Activated naive CD8-positive, alpha-beta T cell treated with anti-CD3 and anti-CD28 coated beads for 36 hours (primary cell): ENCODE data around the gene THSD4. TPM values are rescaled to one million over a fixed set of nuclear protein-coding genes. Genes with fewer than 3 reads are reported as not detected.
"Not testable (repeated sequence)": the region's sequence is repeated elsewhere in the genome, so short reads cannot be mapped to it uniquely, and the experiment has no call there.

Source experiments
- DNase-seq: peaks from one replicate; pipeline ENCODE4 v3.0.0; 2021
- H3K27ac Mint-ChIP-seq: one replicate; pipeline ENCODE4 v1.8.0; 2022; ENCODE audit warnings: mild to moderate bottlenecking, moderate library complexity, mixed read lengths
- H3K27me3 Mint-ChIP-seq: one replicate; pipeline ENCODE4 v1.8.0; 2022; ENCODE audit warnings: mild to moderate bottlenecking, mixed read lengths
- H3K36me3 Mint-ChIP-seq: one replicate; pipeline ENCODE4 v1.8.0; 2021; ENCODE audit warnings: mild to moderate bottlenecking, mixed read lengths
- H3K4me1 Mint-ChIP-seq: one replicate; pipeline ENCODE4 v1.8.0; 2021; ENCODE audit warnings: mixed read lengths
- H3K4me3 Mint-ChIP-seq: one replicate; pipeline ENCODE4 v1.8.0; 2022; ENCODE audit warnings: mild to moderate bottlenecking, moderate library complexity, mixed read lengths
- H3K9me3 Mint-ChIP-seq: one replicate; pipeline ENCODE4 v1.8.0; 2022; ENCODE audit warnings: mixed read lengths
- total RNA-seq, 2 experiments: library from RNA; stranded (reverse); gene quantifications; one replicate each; pipeline ENCODE4 v1.2.3, GENCODE V29; 2021

THSD4 gene
- total RNA-seq, 2 experiments from 2014 or later = not detected

DNA sequence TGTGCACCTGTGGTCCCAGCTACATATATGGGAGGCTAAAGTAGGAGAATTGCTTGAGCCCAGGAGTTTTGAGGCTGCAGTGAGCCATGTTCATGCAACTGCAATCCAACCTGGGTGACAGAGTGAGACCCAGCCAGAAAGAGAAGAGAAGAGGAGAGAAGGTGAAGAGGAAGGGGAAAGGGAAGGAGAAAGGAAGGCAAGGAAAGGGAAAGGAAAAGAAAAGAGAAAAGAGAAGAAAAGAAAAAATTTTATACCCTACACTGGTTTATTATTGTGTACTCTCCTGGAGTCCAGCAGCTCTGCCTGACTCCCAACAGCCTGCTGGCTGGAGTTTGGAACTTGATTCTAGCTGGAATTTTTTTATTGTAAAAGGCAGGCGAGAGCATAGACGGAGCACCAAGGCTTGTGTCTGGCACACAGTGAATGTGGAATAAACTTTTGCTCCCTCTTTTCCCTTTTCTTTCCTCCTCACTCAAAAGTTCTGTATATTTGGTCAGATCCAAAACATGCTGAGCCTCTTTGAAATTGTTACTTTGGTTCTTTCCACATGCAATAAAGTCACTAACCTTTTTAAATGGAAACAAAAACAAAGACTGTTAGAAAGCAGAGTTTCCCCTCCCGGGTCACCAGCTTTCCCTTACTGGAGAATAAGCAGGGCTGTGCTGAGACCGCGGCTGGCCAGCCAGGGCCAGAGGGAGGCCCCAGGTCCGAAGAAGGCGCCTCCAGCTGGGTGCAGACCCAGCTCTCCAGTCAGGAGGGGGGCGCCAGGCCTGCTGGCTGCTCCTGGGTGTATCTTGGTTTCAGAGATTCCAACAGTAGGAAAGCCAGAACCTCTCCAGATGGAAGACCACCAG is 9.9 kb downstream of the THSD4 start:
- DNase-seq = no peak
- H3K27ac Mint-ChIP-seq = no peak overlapping the region
- H3K9me3 Mint-ChIP-seq = no peaks in the 10 kb centered on the region
- no peaks in the 10 kb centered on the region for H3K36me3 Mint-ChIP-seq
- peaks cover 17% of the 10 kb centered on the region for H3K27me3 Mint-ChIP-seq
- H3K4me3 Mint-ChIP-seq = no peak overlapping the region
- H3K4me1 Mint-ChIP-seq = no peaks in the 10 kb centered on the region

DNA sequence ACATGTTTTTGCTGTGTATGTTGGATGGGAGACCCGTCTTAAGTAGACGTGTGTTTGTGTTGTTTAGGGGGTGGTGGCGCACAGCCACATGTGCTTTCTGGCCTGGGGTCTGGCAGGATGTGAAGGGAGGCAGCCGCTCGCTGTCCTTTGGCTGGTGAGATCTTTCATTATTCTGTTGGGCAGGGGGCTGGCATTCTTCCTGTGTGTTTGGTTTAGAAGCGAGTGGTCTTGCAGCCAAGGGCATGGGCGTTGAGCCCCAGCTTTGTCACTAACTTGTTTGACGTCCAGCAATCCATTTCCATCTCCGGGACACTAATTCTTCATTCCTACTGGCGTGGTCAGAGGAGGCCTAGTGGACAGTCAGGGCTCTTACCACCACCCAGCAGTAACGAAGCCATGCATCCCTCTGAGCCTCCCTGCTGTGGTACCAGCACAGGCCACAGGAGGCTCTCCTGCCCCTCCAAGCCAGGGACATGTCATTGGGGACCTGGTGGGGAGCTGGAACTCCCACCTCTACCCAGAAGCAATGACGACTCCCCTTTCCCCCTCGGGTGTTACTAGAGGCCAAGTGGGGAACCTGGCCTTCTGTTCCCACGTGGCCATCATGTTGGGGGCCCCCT is 10.7 kb downstream of the THSD4 start:
- H3K4me1 Mint-ChIP-seq = no peaks in the 10 kb centered on the region
- no peak for DNase-seq
- H3K36me3 Mint-ChIP-seq = no peaks in the 10 kb centered on the region
- H3K27me3 Mint-ChIP-seq = peaks cover 13% of the 10 kb centered on the region
- no peak overlapping the region for H3K4me3 Mint-ChIP-seq
- no peak overlapping the region for H3K27ac Mint-ChIP-seq
- H3K9me3 Mint-ChIP-seq = no peaks in the 10 kb centered on the region

DNA sequence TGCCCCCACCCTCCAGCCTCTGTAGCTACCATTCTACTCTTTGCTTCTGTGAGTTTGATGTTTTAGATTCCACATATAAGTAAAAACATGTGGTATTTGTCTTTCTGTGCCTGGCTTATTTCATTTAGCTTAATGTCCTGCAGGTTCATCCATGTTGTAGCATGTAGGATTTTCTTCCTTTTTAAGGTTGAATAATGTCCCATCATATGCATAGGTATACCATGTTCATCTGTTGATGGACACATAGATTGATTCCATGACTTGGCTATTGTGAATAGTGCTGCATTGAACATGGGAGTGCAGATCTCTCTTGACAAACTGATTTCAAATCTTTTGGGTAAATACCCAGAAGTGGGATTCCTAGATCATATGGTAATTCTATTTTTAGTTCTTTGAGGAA is 11.8 kb downstream of the THSD4 start:
- no peaks in the 10 kb centered on the region for H3K36me3 Mint-ChIP-seq
- H3K27me3 Mint-ChIP-seq = peaks cover 11% of the 10 kb centered on the region
- no peak for DNase-seq
- no peaks in the 10 kb centered on the region for H3K9me3 Mint-ChIP-seq
- no peaks in the 10 kb centered on the region for H3K4me1 Mint-ChIP-seq
- H3K4me3 Mint-ChIP-seq = no peak overlapping the region
- H3K27ac Mint-ChIP-seq = no peak overlapping the region

DNA sequence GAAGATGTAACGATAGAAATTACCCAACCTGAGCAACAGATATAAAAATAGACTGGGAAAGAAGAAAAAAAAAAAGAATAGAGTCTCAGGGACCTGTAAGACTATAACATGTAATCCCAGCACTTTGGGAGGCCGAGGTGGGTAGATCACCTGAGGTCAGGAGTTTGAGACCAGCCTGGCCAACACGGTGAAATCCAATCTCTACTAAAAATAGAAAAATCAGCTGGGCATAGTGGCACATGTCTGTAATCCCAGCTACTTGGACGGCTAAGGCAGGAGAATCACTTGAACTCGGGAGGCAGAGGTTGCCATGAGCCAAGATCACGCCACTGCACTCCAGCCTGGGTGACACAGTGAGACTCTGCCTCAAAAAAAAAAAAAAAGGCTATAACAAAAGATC is 12.9 kb downstream of the THSD4 start:
- H3K27ac Mint-ChIP-seq, H3K4me1 Mint-ChIP-seq, H3K9me3 Mint-ChIP-seq, DNase-seq, H3K36me3 Mint-ChIP-seq, H3K4me3 Mint-ChIP-seq: not testable (repeated sequence)
- H3K27me3 Mint-ChIP-seq = peaks cover 11% of the 10 kb centered on the region

GRCh38 chr15:71128939-71129562 is 13.8 kb downstream of the THSD4 start:
- Mint-ChIP-seq H3K4me3 (no peak overlapping the region), H3K36me3 (no peaks in the 10 kb centered on the region), H3K9me3 (no peaks in the 10 kb centered on the region), H3K4me1 (no peaks in the 10 kb centered on the region), H3K27ac (no peak overlapping the region), H3K27me3 (peaks cover 17% of the 10 kb centered on the region)
- DNase-seq = no peak

DNA sequence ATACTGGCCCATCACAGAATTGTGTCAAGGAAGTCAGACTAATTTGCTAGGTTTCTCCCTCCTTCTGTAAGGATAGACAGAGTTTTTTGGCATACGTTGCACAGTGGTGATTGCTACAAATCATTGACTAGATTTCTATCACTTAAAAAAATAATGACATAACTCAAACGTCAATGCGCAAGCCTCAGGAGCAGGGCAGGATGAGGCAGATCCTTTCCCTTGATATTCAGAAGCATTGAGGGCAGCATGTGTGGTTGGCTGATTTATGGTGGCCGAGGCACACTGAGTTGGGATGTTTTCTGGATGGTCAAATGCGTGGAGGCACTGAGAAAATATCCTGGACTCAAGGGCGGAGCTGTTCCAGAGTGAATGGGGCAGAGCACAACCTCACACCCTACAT is 14.4 kb downstream of the THSD4 start:
- Mint-ChIP-seq H3K36me3 (no peaks in the 10 kb centered on the region), H3K27ac (no peak overlapping the region), H3K27me3 (peaks cover 20% of the 10 kb centered on the region), H3K9me3 (no peaks in the 10 kb centered on the region), H3K4me3 (no peak overlapping the region), H3K4me1 (no peaks in the 10 kb centered on the region)
- no peak for DNase-seq

GRCh38 chr15:71131601-71132362 is 16.5 kb downstream of the THSD4 start:
- Mint-ChIP-seq H3K36me3 (no peaks in the 10 kb centered on the region), H3K27ac (no peak overlapping the region), H3K9me3 (no peaks in the 10 kb centered on the region), H3K4me3 (no peak overlapping the region), H3K27me3 (peaks cover 23% of the 10 kb centered on the region), H3K4me1 (no peaks in the 10 kb centered on the region)
- no peak for DNase-seq

GRCh38 chr15:71133747-71134472 is 18.6 kb downstream of the THSD4 start:
- no peak for DNase-seq
- Mint-ChIP-seq H3K27me3 (peaks cover 27% of the 10 kb centered on the region), H3K4me3 (no peak overlapping the region), H3K36me3 (no peaks in the 10 kb centered on the region), H3K27ac (no peak overlapping the region), H3K4me1 (no peaks in the 10 kb centered on the region), H3K9me3 (peaks cover 2% of the 10 kb centered on the region)

DNA sequence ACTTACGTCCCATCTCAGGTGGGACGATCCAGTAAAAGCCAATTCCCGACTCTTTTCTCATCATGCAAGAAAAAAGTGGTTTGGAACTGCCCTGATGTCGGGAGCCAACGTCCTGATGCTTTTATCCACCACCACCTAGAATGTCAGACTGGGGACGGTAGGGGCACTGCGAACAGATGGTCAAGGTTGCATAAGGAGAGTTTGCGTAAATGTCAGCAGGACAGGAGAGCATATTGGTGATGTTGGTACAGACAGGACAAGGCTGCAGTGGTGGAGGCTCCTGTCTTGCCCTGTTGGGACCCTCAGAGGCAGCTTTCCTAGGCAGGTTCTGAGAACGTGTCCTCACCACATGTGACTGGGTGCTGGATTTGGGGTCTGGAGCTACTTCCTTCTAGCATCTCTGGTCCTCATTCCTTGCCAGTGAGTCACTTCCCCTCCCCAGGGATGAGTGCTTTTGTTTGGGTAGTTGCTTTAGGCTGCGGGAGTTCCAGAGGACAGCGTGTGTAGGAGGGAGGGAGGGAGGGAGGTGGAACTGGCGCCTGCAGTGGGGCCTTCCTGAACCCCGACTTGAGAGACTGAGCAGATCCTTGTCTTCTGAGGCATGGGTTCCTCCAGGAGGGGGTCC is 21.0 kb downstream of the THSD4 start:
- Mint-ChIP-seq H3K27me3 (peaks cover 27% of the 10 kb centered on the region), H3K4me3 (no peak overlapping the region), H3K36me3 (no peaks in the 10 kb centered on the region), H3K27ac (no peak overlapping the region), H3K4me1 (no peaks in the 10 kb centered on the region), H3K9me3 (peaks cover 2% of the 10 kb centered on the region)
- DNase-seq = no peak

DNA sequence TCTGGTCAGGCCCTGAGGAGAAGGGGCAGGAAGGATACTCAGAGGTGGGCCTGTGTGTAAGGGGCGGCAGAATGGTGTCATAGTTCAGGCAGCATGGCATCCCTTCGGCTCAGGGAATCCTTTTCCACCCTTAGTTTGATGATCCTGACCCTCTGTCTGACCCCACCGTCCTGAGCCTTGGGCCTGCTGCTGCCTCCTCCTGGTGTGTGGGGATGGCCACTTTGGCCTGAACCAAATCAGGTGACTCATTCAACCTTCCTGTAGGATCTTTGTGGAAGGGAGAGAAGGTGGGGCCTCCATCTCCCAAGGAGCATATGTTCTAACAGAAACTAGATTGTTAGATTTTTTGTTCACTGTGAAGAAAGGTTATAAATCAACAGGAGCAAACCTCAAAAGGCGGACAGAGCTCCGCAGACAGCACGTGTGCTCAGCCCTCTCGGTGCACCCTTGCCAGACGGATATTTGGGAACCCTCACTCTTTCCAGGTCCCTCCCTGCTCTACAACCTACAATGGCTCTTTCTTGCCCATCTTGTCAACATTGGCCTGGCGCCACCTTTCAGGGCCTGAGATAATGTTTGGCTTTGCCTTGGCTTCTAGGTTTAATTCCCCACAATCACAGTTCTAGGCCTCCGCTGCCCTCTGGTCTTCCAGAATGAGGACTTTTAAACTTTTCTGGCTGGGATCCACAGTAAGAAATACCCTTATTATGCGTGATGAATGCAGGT is 21.7 kb downstream of the THSD4 start:
- Mint-ChIP-seq H3K4me3 (no peak overlapping the region), H3K36me3 (no peaks in the 10 kb centered on the region), H3K27ac (no peak overlapping the region), H3K9me3 (peaks cover 2% of the 10 kb centered on the region), H3K27me3 (peaks cover 29% of the 10 kb centered on the region), H3K4me1 (no peaks in the 10 kb centered on the region)
- no peak for DNase-seq

GRCh38 chr15:71138473-71138872 is 23.2 kb downstream of the THSD4 start:
- Mint-ChIP-seq H3K27me3 (peaks cover 21% of the 10 kb centered on the region), H3K9me3 (peaks cover 2% of the 10 kb centered on the region), H3K4me3 (no peak overlapping the region), H3K27ac (no peak overlapping the region), H3K4me1 (no peaks in the 10 kb centered on the region), H3K36me3 (no peaks in the 10 kb centered on the region)
- DNase-seq = no peak

DNA sequence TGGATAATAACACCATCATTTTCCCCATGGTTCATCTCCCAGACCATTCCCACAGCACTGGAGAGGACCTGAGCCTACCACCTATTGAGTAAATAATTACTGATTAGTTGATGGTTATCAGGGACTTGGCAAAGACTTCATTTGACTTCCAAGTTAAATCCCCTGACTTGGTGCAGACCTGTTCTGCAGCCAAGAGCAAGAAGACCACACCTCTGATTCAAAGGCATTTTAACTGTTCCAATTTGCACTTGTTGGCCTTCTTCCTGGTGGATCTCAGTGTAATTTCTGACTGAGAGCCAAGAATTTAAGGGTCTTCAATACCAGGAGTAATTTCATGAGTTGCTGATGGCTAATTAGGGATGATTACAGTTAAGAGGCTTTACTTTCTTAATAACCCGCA is 24.0 kb downstream of the THSD4 start:
- Mint-ChIP-seq H3K36me3 (no peaks in the 10 kb centered on the region), H3K4me1 (no peaks in the 10 kb centered on the region), H3K4me3 (no peak overlapping the region), H3K9me3 (peaks cover 2% of the 10 kb centered on the region), H3K27me3 (peaks cover 19% of the 10 kb centered on the region), H3K27ac (no peak overlapping the region)
- no peak for DNase-seq

- Mint-ChIP-seq H3K9me3 (peaks cover 2% of the 10 kb centered on the region), H3K27ac (no peak overlapping the region), H3K27me3 (peaks cover 24% of the 10 kb centered on the region), H3K36me3 (no peaks in the 10 kb centered on the region), H3K4me1 (no peaks in the 10 kb centered on the region), H3K4me3 (no peak overlapping the region)
- no peak for DNase-seq
These were observed 26.3 kb downstream of the THSD4 start for GRCh38 chr15:71141572-71141971.

GRCh38 chr15:71142780-71143179 is 27.5 kb downstream of the THSD4 start:
- Mint-ChIP-seq H3K4me1 (no peaks in the 10 kb centered on the region), H3K27ac (no peak overlapping the region), H3K4me3 (no peak overlapping the region), H3K27me3 (peaks cover 24% of the 10 kb centered on the region), H3K9me3 (peaks cover 2% of the 10 kb centered on the region), H3K36me3 (no peaks in the 10 kb centered on the region)
- DNase-seq = no peak
